GM12878 (cell line): ENCODE data around the gene SLF1. TPM values are rescaled to one million over a fixed set of nuclear protein-coding genes. Genes with fewer than 3 reads are reported as not detected.
A peak's percentile ranks its signal among the peaks of the same experiment; 100 is the strongest.

Experiments used
- ATAC-seq: fragments of 200-7000 bp; cut with Tn5 transposase; 3 replicates; pipeline ENCODE4 v1.9.1; 2020; ENCODE audit warnings: mild to moderate bottlenecking, moderate library complexity
- BruUV-seq: library from RNA; stranded (reverse); fragments of 400-500 nt; replicated peaks from 2 replicates; lab custom pipeline; 2021; lab: Mats Ljungman, UMichigan
- CTCF ChIA-PET: fragments of 300-600 bp; sonication (Branson Sonifier 250); formaldehyde crosslinking; extraction: SDS; loops from one replicate; lab custom pipeline; 2021; ENCODE audit warnings: inconsistent platforms; lab: Yijun Ruan, JAX
- POLR2A ChIA-PET: fragments of 350-600 bp; formaldehyde crosslinking; extraction: SDS; loops from one replicate; lab custom pipeline; 2021; ENCODE audit warnings: inconsistent platforms; lab: Charles Lee
- RAD21 ChIA-PET: fragments of 300-600 bp; sonication (Branson Sonifier 250); formaldehyde crosslinking; loops from one replicate; lab custom pipeline; 2023; ENCODE audit warnings: antibody characterized with exemption; ENCODE audit not compliant: unreplicated experiment; lab: Charles Lee
- SMC1A ChIA-PET: fragments of 300-600 bp; sonication (Branson Sonifier 250); formaldehyde crosslinking; loops from one replicate; lab custom pipeline; 2023; ENCODE audit not compliant: unreplicated experiment, uncharacterized antibody; lab: Charles Lee
- DNase-seq: peaks from one replicate; pipeline ENCODE4 v3.0.0-alpha.2; 2011; ENCODE audit warnings: low read depth, low spot score
- FAIRE-seq: peaks from 3 replicates; lab custom pipeline; 2011; peaks lifted over from hg19 to GRCh38; lab: Jason Lieb, UNC
- H2AFZ ChIP-seq: 2 replicates; pipeline ENCODE4 v1.6.0; 2011; ENCODE audit warnings: low read depth, low read length, control low read depth; ENCODE audit not compliant: control insufficient read depth
- H3K27ac ChIP-seq: 2 replicates; pipeline ENCODE4 v1.5.1; 2011; ENCODE audit warnings: control low read depth; ENCODE audit not compliant: control insufficient read depth, insufficient read depth
- H3K27me3 ChIP-seq, 2 experiments: replicated peaks in 1 of 2; 2 replicates each; pipeline versions ENCODE4 v1.6.0 to v1.6.1; 2011; ENCODE audit warnings: low read length in 1 of 2; ENCODE audit not compliant: control insufficient read depth in 2 of 2, insufficient read depth in 2 of 2
- H3K36me3 ChIP-seq, 2 experiments: 2 replicates each; pipeline ENCODE4 v1.5.1; 2011; ENCODE audit warnings: low read length in 1 of 2; ENCODE audit not compliant: control insufficient read depth in 2 of 2, insufficient read depth in 2 of 2
- H3K4me1 ChIP-seq: 2 replicates; pipeline ENCODE4 v1.6.1; 2011; ENCODE audit warnings: mild to moderate bottlenecking, low read length, moderate library complexity, mixed read lengths; ENCODE audit not compliant: control insufficient read depth, insufficient read depth
- H3K4me2 ChIP-seq: 2 replicates; pipeline ENCODE4 v1.6.0; 2011; ENCODE audit warnings: control low read depth; ENCODE audit not compliant: control insufficient read depth, insufficient read depth
- H3K4me3 ChIP-seq: fragments of 200-600 bp; sonication (generic); 2 replicates; pipeline ENCODE4 v1.5.1; 2016
- H3K79me2 ChIP-seq: 2 replicates; pipeline ENCODE4 v1.6.0; 2011; ENCODE audit warnings: low read length; ENCODE audit not compliant: control insufficient read depth, insufficient read depth
- H3K9ac ChIP-seq: 2 replicates; pipeline ENCODE4 v1.8.0; 2011; ENCODE audit warnings: low read length, control low read depth, mixed read lengths; ENCODE audit not compliant: control insufficient read depth, insufficient read depth
- H3K9me3 ChIP-seq: replicated peaks from 3 replicates; pipeline ENCODE4 v1.5.1; 2011; ENCODE audit warnings: mild to moderate bottlenecking, low read length; ENCODE audit not compliant: control insufficient read depth, insufficient read depth
- H4K20me1 ChIP-seq: 2 replicates; pipeline ENCODE4 v1.6.0; 2011; ENCODE audit not compliant: control insufficient read depth, insufficient read depth
- BCL11A ChIP-seq: IDR thresholded peaks from 2 replicates; pipeline ENCODE4 v1.6.1; 2011; ENCODE audit warnings: low read depth, low read length
- CBFB ChIP-seq: IDR thresholded peaks from 2 replicates; pipeline ENCODE4 v1.6.1; 2016; ENCODE audit warnings: antibody characterized with exemption, low read depth
- CBX5 ChIP-seq: sonication (generic); IDR thresholded peaks from 2 replicates; pipeline ENCODE4 v1.6.1; 2016; ENCODE audit warnings: low read depth, moderate library complexity, mild to moderate bottlenecking, inconsistent platforms
- EED ChIP-seq: sonication (generic); IDR thresholded peaks from 2 replicates; pipeline ENCODE4 v1.6.1; 2016; ENCODE audit warnings: antibody characterized with exemption, low read depth
- FOXM1 ChIP-seq: IDR thresholded peaks from 2 replicates; pipeline ENCODE4 v1.6.1; 2012; ENCODE audit warnings: low read depth, mild to moderate bottlenecking, inconsistent platforms, low read length, moderate library complexity
- HDGF ChIP-seq: fragments of 450-650 bp; IDR thresholded peaks from 2 replicates; pipeline ENCODE4 v1.6.1; 2016; ENCODE audit warnings: antibody characterized with exemption
- JUNB ChIP-seq: IDR thresholded peaks from 2 replicates; pipeline ENCODE4 v1.6.1; 2016; ENCODE audit warnings: antibody characterized with exemption, mild to moderate bottlenecking
- LARP7 ChIP-seq: fragments of 450-650 bp; IDR thresholded peaks from 2 replicates; pipeline ENCODE4 v1.6.1; 2017; ENCODE audit warnings: mild to moderate bottlenecking
- MTA3 ChIP-seq: IDR thresholded peaks from 2 replicates; pipeline ENCODE4 v1.6.1; 2012; ENCODE audit warnings: low read length, inconsistent platforms, borderline replicate concordance
- NFIC ChIP-seq: IDR thresholded peaks from 2 replicates; pipeline ENCODE4 v1.6.1; 2012; ENCODE audit warnings: low read depth, mild to moderate bottlenecking, inconsistent platforms, low read length, moderate library complexity
- SMAD5 ChIP-seq: IDR thresholded peaks from 2 replicates; pipeline ENCODE4 v1.6.1; 2016; ENCODE audit warnings: antibody characterized with exemption, low read depth
- SMC3 ChIP-seq: IDR thresholded peaks from 2 replicates; pipeline ENCODE4 v1.6.1; 2011; ENCODE audit warnings: low read length, improper control_type of control experiment, borderline replicate concordance
- SRF ChIP-seq, 2 experiments: IDR thresholded peaks; 2 replicates each; pipeline ENCODE4 v1.6.1; 2011; ENCODE audit warnings: low read depth in 2 of 2, low read length in 2 of 2, mild to moderate bottlenecking in 1 of 2, moderate library complexity in 1 of 2
- ZBED1 ChIP-seq: IDR thresholded peaks from 2 replicates; pipeline ENCODE4 v1.6.1; 2016; ENCODE audit warnings: borderline replicate concordance
- ZZZ3 ChIP-seq: IDR thresholded peaks from 2 replicates; pipeline ENCODE4 v1.6.1; 2011; ENCODE audit warnings: low read depth; ENCODE audit not compliant: control insufficient read depth, insufficient read length
- WGBS: methylation state at CpG from one replicate; pipeline ENCODE4 v1.1.6; 2016; ENCODE audit warnings: low lambda C conversion rate; ENCODE audit not compliant: insufficient replicate concordance, insufficient coverage; ENCODE audit errors: missing lambda C conversion rate; 5-methylcytosine and 5-hydroxymethylcytosine counted together
- in situ Hi-C: fragments of 300-500 bp; cut with MboI; formaldehyde crosslinking; loops from 9 replicates; pipeline ENCODE4 v1.14.3; 2018; ENCODE audit warnings: mixed read lengths
- intact Hi-C: fragments of 100-400 bp; cut with micrococcal nuclease; formaldehyde crosslinking; loops from one replicate; pipeline ENCODE4 v1.14.2; 2022; ENCODE audit not compliant: unreplicated experiment
- polyA plus RNA-seq, 11 experiments: library from polyadenylated mRNA; depleted of rRNA in 4 of 11; unstranded in 6 of 11; stranded (reverse) in 5 of 11; fragments of >200 nt; fragmentation: Nextera tagmentation in 4 of 11; fragmentation: Illumina TruSeq in 1 of 11; extraction: Ambion mirVana in 4 of 11; extraction: Trizol in 1 of 11; gene quantifications; 1 replicate in 1 of 11; 2 replicates in 10 of 11; pipeline versions ENCODE4 v1.2.1 to v1.2.3, GENCODE V29; 2011 to 2016; ENCODE audit warnings: inconsistent platforms in 2 of 11, missing spikeins in 2 of 11, low read depth in 1 of 11
- total RNA-seq, 4 experiments: library from RNA; depleted of rRNA in 3 of 4; stranded (reverse); fragments of >200 nt in 3 of 4; fragmentation: Illumina TruSeq in 1 of 4; extraction: Trizol in 1 of 4; gene quantifications; 2 replicates each; pipeline versions ENCODE4 v1.2.1 to v1.2.3, GENCODE V29; 2013 to 2021

Gene SLF1
- total and polyA plus RNA-seq, 10 of the 15 experiments (the other 5 are each of a cell fraction or from before 2014, with no cell fraction given): 8.1 to 27.0 (median 13.4) TPM

- TF ChIP-seq MTA3 (peak; percentile 59; the same call in 1 of the 2 replicates), CBFB (peak; percentile 49; the same call in 1 of the 2 replicates), SMAD5 (no peak), NFIC (peak; percentile 82), EED (peak; percentile 73), FOXM1 (peak; percentile 81), JUNB (peak; percentile 64), BCL11A (0 out of 2 replicates have a peak, but pooled peaks have one; percentile 18), ZBED1 (peak; percentile 75; the same call in 1 of the 2 replicates)
- TF ChIP-seq, all 136 proteins: peak for 27
Measured at GRCh38 chr5:94702729-94703128, 84.3 kb downstream of the SLF1 start (continued).

- WGBS: 100% methylated on average over 1 of the region's 1 CpG
- POLR2A ChIA-PET: interaction anchor here (1.0 kb wide), 1 partner anchor 87 kb away, joined by 4 read pairs; the partner anchor contains the start of genes KIAA0825 and SLF1
- Histone ChIP-seq H3K4me1 (peaks cover 18% of the 10 kb centered on the region; the same call in 1 of the 2 replicates), H3K4me3 (no peak overlapping the region), H3K79me2 (no peaks in the 10 kb centered on the region), H3K9me3 (no peaks in the 10 kb centered on the region), H3K9ac (no peak overlapping the region), H3K27ac (no peak overlapping the region), H3K4me2 (no peak overlapping the region), H2AFZ (no peak overlapping the region), H4K20me1 (no peaks in the 10 kb centered on the region), H3K27me3 (no peaks in the 10 kb centered on the region), H3K36me3 (no peaks in the 10 kb centered on the region; a peak in 2 of 4 replicates)
- RAD21 ChIA-PET: no interaction called here
- no TSS peak for BruUV-seq
- no peak for ATAC-seq
- SMC1A ChIA-PET: interaction anchor here (1.6 kb wide), 1 partner anchor 33 kb away, joined by 5 read pairs; no protein-coding TSS in a partner anchor
- FAIRE-seq: no peak
- intact Hi-C loops: no loop called here
- TF ChIP-seq SMC3: no peak
- no peak for TF ChIP-seq LARP7
- no peak for TF ChIP-seq HDGF
- no peak for TF ChIP-seq ZZZ3
- TF ChIP-seq SRF (IDR thresholded peaks at IDR 0.05; ENCODE audit: low read depth in 2 of 2, low read length in 2 of 2): no peak
- no peak for TF ChIP-seq CBX5
- DNase-seq: no peak
- CTCF ChIA-PET: interaction anchor here (0.8 kb wide), 1 partner anchor 10 kb away, joined by 3 read pairs; no protein-coding TSS in a partner anchor
- in situ Hi-C loops: no loop called here
Measured at GRCh38 chr5:94705427-94705826, 87.0 kb downstream of the SLF1 start.
